Adrenal gland (tissue), 5 donors: ENCODE data around the gene SEC24C.

Experiments
- CTCF ChIP-seq, 6 experiments: fragments of 450-650 bp in 4 of 6; fragments of 200-600 bp in 2 of 6; sonication (generic) in 1 of 6; IDR thresholded peaks; 1 replicate in 5 of 6; 2 replicates in 1 of 6; pipeline versions ENCODE4 v1.5.1 to v1.8.0; 2016 to 2021; ENCODE audit warnings: antibody characterized with exemption in 6 of 6, mild to moderate bottlenecking in 2 of 6, moderate library complexity in 1 of 6
- POLR2A ChIP-seq, 2 donors: fragments of 450-650 bp; IDR thresholded peaks; one replicate each; pipeline ENCODE4 v1.6.1; 2017; ENCODE audit warnings: antibody characterized with exemption in 2 of 2, mild to moderate bottlenecking in 2 of 2, moderate library complexity in 1 of 2
- donor health status: DM: no; HTN: no; CAD: no.

- TF ChIP-seq CTCF (IDR thresholded peaks at IDR 0.05) = no peak
- TF ChIP-seq POLR2A (IDR thresholded peaks at IDR 0.05) = no peak
These were observed 54.9 kb downstream of the SEC24C start for GRCh38 chr10:73798927-73799560.
